ENCODE data around the gene NAV2.

GRCh38 chr11:19832086-19832750 is 119.6 kb downstream of the NAV2 start:
- no peak for TF ChIP-seq ZFP30 (CRISPR knock-in tag; IDR thresholded peaks at IDR 0.05)
- no peak for TF ChIP-seq PPARA (CRISPR knock-in tag; IDR thresholded peaks at IDR 0.05; ENCODE audit: borderline replicate concordance)
- TF ChIP-seq ESRRG (CRISPR knock-in tag; IDR thresholded peaks at IDR 0.05) = no peak
- no peak for TF ChIP-seq TSHZ2 (CRISPR knock-in tag; IDR thresholded peaks at IDR 0.05)
- TF ChIP-seq OSR1 (CRISPR knock-in tag; IDR thresholded peaks at IDR 0.05) = no peak
- no peak for TF ChIP-seq POU6F1 (CRISPR knock-in tag; IDR thresholded peaks at IDR 0.05; ENCODE audit: borderline replicate concordance, low read depth)
- TF ChIP-seq, protein P1, sequence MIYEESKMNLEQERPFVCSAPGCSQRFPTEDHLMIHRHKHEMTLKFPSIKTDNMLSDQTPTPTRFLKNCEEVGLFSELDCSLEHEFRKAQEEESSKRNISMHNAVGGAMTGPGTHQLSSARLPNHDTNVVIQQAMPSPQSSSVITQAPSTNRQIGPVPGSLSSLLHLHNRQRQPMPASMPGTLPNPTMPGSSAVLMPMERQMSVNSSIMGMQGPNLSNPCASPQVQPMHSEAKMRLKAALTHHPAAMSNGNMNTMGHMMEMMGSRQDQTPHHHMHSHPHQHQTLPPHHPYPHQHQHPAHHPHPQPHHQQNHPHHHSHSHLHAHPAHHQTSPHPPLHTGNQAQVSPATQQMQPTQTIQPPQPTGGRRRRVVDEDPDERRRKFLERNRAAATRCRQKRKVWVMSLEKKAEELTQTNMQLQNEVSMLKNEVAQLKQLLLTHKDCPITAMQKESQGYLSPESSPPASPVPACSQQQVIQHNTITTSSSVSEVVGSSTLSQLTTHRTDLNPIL (CRISPR knock-in tag; IDR thresholded peaks at IDR 0.05; ENCODE audit: low read depth) = no peak

Measured in SK-N-SH treated with all-trans-retinoic acid at 6 μM for 48 hours (cell line).